Measurements from ENCODE around the gene C1QTNF12.
A peak's percentile ranks its signal among the peaks of the same experiment; 100 is the strongest.

Gene C1QTNF12

DNA sequence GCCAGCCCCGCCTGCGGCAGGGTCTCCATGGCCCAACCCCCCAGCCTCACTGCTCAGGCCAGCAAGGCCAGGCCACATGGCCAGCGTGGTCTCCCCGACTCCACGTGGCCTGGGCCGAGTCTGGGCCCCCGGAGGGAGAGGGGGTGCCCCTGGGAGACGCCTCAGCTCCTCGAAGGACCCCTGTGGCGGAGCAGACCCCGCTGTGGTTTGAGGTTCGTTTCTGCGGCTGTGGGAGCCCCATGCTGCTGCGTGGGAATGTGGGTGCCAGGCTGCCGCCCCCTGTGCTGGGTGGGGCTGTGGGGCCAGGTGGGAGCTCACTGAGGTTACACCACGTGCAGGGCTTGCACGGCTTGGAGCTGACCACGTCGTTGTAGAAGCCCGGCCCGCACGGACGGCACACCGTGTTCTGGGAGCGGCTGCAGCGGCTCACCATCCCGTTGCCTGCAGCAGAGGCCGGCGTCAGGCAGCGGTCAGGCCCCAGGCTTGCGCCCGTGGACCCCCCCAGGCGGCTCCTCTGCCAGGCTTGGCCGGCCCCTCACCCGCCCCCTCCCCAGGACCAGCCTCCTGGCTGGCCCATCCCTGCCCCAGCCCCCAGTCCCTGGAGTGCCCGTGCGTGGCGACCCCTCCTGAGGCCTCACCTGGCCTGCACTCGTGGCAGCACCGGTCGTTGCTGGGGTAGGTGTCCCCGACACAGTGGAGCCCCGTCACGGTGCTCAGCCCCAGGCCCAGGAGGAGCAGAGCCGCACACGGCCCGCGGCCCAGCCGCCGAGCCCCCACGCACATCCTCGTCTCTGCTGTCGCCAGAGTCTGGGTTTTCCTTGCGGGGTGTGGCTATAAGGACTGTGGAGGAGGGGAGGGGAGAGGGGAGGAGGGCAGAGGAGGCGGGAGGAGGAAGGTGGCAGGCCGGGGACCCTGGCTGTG, 32.9 kb downstream of the C1QTNF12 start, which contains the start of gene TNFRSF4:
Gene TNFRSF4 (minus strand): TSS at position 809 of the 921 bp plus-strand sequence. CDS start 26 bp downstream, at position 783.
- DNase-seq (ENCODE audit: low spot score) = no peak
- in situ Hi-C loops (cut with MboI; ENCODE audit: low sequenced_read_pairs, unreplicated experiment) = no loop called here
- TF ChIP-seq, protein P1, sequence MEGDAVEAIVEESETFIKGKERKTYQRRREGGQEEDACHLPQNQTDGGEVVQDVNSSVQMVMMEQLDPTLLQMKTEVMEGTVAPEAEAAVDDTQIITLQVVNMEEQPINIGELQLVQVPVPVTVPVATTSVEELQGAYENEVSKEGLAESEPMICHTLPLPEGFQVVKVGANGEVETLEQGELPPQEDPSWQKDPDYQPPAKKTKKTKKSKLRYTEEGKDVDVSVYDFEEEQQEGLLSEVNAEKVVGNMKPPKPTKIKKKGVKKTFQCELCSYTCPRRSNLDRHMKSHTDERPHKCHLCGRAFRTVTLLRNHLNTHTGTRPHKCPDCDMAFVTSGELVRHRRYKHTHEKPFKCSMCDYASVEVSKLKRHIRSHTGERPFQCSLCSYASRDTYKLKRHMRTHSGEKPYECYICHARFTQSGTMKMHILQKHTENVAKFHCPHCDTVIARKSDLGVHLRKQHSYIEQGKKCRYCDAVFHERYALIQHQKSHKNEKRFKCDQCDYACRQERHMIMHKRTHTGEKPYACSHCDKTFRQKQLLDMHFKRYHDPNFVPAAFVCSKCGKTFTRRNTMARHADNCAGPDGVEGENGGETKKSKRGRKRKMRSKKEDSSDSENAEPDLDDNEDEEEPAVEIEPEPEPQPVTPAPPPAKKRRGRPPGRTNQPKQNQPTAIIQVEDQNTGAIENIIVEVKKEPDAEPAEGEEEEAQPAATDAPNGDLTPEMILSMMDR (IDR thresholded peaks at IDR 0.05; ENCODE audit: borderline replicate concordance, control extremely low read depth, extremely low read depth, insufficient read depth, missing control alignments) = no peak

DNA sequence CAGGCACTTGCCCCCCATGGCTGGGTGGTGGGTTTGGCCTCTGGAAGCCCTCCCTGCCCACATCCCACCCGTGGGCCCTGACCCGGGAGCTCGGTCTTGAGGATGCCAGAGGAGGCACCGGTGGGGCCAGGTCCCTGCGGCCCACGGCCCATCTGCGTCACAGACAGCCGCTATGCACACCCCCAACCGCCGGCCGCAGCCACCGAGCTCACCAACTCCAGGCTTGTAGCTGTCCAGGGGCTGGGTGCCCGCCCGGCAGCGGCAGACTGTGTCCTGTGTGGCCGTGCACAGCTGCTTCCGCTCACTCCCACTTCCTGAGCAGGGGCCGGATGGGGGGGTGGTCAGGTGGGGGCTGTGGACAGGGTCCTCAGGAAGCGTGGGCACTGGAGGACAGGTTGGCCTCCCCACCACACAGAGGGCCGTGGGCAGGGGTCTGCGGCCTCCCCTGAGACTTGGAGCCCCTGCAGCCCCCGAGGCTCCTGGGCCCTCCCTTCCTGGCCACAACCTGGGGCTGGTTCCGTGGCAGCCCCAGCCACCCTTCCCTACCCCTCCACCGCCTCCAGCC, 33.7 kb downstream of the C1QTNF12 start:
- peak; percentile 80 for DNase-seq (ENCODE audit: low spot score)
- in situ Hi-C loops (cut with MboI; ENCODE audit: low sequenced_read_pairs, unreplicated experiment) = no loop called here
- TF ChIP-seq, protein P1 (IDR thresholded peaks at IDR 0.05; ENCODE audit: borderline replicate concordance, control extremely low read depth, extremely low read depth, insufficient read depth, missing control alignments) = no peak

DNA sequence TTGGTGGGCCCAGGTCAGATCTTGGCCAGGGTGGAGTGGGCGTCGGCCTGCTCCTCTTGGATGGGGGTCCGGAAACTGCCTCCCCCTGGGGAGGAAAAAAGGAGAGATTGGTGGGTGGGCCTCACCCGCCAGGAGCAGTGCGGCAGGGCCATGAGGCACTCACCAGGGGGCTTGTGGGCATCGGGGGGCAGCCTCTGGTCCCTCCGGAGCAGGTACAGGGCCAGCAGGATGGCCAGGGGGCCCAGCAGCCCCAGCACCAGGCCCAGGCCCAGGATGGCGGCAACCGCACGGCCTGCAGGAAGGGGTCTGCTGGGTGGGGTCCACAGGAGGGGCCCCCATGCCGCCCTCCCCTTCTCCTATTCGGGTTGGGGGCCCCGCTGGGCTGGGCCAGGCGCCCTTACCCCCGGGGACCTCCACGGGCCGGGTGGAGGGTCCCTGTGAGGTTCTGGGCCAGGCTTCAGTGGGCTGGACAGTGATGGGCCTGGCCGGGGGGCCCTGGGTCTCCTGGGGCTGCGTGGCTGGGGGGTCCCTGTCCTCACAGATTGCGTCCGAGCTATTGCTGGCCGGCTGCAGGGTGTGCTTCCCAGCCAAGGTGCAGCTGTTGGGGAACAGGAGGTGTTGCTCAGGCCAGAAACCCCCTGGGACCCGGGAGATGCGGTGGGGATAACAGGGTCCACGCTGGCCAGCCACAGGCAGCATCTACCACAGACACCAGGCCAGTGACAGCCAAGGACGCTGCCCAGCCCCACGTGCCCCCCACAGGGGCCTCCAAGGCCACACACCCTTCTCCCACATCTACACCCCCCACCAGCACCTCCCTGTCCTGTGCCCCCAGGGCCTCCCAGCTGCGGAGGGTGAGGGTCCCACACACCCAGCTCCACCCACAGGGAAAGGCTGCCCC, 34.7 kb downstream of the C1QTNF12 start:
- TF ChIP-seq, protein P1 (IDR thresholded peaks at IDR 0.05; ENCODE audit: borderline replicate concordance, control extremely low read depth, extremely low read depth, insufficient read depth, missing control alignments) = no peak
- no peak for DNase-seq (ENCODE audit: low spot score)

DNA sequence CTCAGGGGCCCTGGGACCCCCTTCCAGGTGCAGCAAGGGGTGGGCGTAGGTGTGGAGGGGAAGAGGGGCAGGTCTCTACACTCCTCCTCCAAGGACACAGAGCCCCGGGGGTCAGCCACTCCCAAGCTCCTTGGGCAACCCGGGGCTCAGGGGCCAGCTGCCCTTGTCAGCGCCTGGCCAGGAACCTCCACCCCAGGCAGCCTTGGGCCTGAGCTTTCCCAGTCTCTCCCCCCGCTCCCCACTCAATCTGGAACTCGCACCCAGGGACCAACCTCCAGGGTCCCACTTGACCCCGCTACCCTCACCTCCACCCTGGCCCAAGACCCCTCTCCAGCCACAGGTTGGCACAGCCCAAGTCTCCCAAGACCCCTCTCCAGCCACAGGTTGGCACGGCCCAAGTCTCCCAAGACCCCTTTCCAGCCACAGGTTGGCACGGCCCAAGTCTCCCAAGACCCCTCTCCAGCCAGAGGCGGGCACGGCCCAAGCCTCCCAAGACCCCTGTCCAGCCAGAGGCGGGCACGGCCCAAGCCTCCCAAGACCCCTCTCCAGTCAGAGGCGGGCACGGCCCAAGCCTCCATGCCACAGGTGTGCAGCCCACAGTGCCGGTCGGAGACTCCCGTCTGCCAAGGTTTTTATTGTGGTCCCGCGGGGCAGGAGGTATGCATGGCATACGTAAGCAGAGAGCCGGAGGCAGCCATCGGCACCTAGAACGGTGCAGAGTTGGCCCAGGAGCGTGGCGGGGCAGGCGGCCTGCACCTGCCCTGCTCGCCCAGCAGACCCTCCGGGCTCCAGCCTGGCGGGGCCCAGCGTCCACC, 35.6 kb downstream of the C1QTNF12 start:
- TF ChIP-seq, protein P1 (IDR thresholded peaks at IDR 0.05; ENCODE audit: borderline replicate concordance, control extremely low read depth, extremely low read depth, insufficient read depth, missing control alignments) = no peak
- DNase-seq (ENCODE audit: low spot score) = no peak
- in situ Hi-C loops (cut with MboI; ENCODE audit: low sequenced_read_pairs, unreplicated experiment) = no loop called here

More for the DNA sequence above, 34.7 kb downstream of the C1QTNF12 start:
- in situ Hi-C loops (cut with MboI; ENCODE audit: low sequenced_read_pairs, unreplicated experiment) = no loop called here

DNA sequence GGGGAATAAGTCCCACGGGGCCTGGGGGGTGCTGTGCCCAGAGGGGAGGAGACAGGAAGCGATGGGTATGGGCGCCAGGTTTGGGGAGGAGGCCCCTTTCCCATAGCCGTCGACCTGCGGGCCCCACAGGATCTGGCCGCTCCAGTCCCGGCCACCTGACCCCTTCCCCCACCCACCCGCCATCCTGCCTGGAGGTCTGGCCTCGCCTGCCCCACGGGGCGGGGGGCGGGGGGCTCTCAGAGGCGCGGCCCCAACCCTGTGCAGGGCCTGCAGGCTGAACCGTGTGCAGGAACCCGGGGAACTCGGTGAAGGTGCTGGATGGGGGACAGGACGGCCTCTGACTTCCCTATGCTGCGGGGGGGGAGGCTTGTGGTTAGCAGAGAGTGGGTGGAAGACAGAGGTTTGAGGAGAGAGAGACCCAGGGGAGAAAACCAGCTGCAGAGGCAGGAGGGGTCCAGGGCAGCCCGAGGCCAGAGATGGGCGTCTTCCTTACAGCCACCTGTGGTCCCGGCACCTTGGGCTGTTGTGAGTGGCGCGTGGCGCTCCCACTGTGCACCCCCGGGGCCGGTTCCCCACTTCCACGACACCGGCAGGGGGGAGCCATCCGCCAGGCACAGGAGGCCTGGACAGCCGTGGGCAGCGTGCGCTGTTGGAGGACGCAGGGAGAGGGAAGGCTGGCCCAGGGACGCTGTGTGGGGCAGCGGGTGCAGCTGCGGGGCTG, 37.6 kb downstream of the C1QTNF12 start:
- DNase-seq (ENCODE audit: low spot score) = peak; percentile 78

More for the DNA sequence above, 37.6 kb downstream of the C1QTNF12 start:
- TF ChIP-seq, protein P1 (IDR thresholded peaks at IDR 0.05; ENCODE audit: borderline replicate concordance, control extremely low read depth, extremely low read depth, insufficient read depth, missing control alignments) = no peak
- in situ Hi-C loops (cut with MboI; ENCODE audit: low sequenced_read_pairs, unreplicated experiment) = no loop called here

Measured in GM13976 (cell line).